HepG2 (cell line): Measurements from ENCODE around the gene ANKZF1. TPM values are rescaled to one million over a fixed set of nuclear protein-coding genes. Genes with fewer than 3 reads are reported as not detected.

Source experiments
- ATAD3A ChIP-seq: sonication (generic); formaldehyde crosslinking; IDR thresholded peaks from 2 replicates; pipeline ENCODE4 v1.4.0; 2020; ENCODE audit warnings: missing genetic modification reagents
- CEBPG ChIP-seq: IDR thresholded peaks from 2 replicates; pipeline ENCODE4 v1.6.1; 2016
- GPN1 ChIP-seq: sonication (generic); formaldehyde crosslinking; IDR thresholded peaks from 2 replicates; pipeline ENCODE4 v1.5.1; 2020; ENCODE audit warnings: missing genetic modification reagents, borderline replicate concordance
- ISX ChIP-seq: sonication (generic); formaldehyde crosslinking; conservative IDR thresholded peaks from 2 replicates; pipeline ENCODE4 v1.5.0; 2020; ENCODE audit warnings: missing genetic modification reagents
- MYNN ChIP-seq: sonication (generic); formaldehyde crosslinking; IDR thresholded peaks from 2 replicates; pipeline ENCODE4 v1.4.0; 2020; ENCODE audit warnings: mild to moderate bottlenecking, low read depth, missing genetic modification reagents
- MZF1 ChIP-seq: sonication (generic); formaldehyde crosslinking; IDR thresholded peaks from 2 replicates; pipeline ENCODE4 v1.8.1; 2023; ENCODE audit warnings: mild to moderate bottlenecking, missing genetic modification reagents, borderline replicate concordance
- PTBP1 ChIP-seq: fragments of 200-400 bp; formaldehyde crosslinking; IDR thresholded peaks from 2 replicates; pipeline ENCODE4 v1.6.1; 2018; ENCODE audit warnings: low read length, low read depth; ENCODE audit not compliant: poor library complexity, severe bottlenecking
- RAD21 ChIP-seq: fragments of 450-650 bp; formaldehyde crosslinking; IDR thresholded peaks from 2 replicates; pipeline ENCODE4 v1.5.0; 2020; ENCODE audit warnings: mild to moderate bottlenecking
- SRSF4 ChIP-seq: fragments of 200-400 bp; formaldehyde crosslinking; IDR thresholded peaks from one replicate; pipeline ENCODE4 v1.6.1; 2018; ENCODE audit warnings: mild to moderate bottlenecking, low read depth, low read length, moderate library complexity; ENCODE audit not compliant: poor library complexity, severe bottlenecking
- ZFP1 ChIP-seq: IDR thresholded peaks from 2 replicates; pipeline ENCODE4 v1.6.1; 2016
- ZNF30 ChIP-seq: sonication (generic); formaldehyde crosslinking; IDR thresholded peaks from 2 replicates; pipeline ENCODE4 v1.5.0; 2020; ENCODE audit warnings: mild to moderate bottlenecking, missing genetic modification reagents
- ZNF75D ChIP-seq: sonication (generic); formaldehyde crosslinking; IDR thresholded peaks from 2 replicates; pipeline ENCODE4 v1.8.1; 2023; ENCODE audit warnings: missing genetic modification reagents, mild to moderate bottlenecking, borderline replicate concordance
- ZNF780A ChIP-seq: sonication (generic); formaldehyde crosslinking; IDR thresholded peaks from 2 replicates; pipeline ENCODE4 v1.8.0; 2022; ENCODE audit warnings: mild to moderate bottlenecking, missing genetic modification reagents, moderate library complexity
- ZSCAN29 ChIP-seq: sonication (generic); formaldehyde crosslinking; conservative IDR thresholded peaks from 2 replicates; pipeline ENCODE4 v1.4.0; 2020; ENCODE audit warnings: mild to moderate bottlenecking, missing genetic modification reagents
- polyA plus RNA-seq, 8 experiments: library from polyadenylated mRNA; depleted of rRNA in 3 of 8; stranded (reverse) in 7 of 8; unstranded in 1 of 8; fragments of >200 nt; fragmentation: Illumina TruSeq in 4 of 8; extraction: Trizol in 4 of 8; gene quantifications; 2 replicates each; pipeline versions ENCODE4 v1.2.1 to v1.2.3, GENCODE V29; 2011 to 2016; ENCODE audit warnings: low read depth in 4 of 8, missing spikeins in 1 of 8, mixed read lengths in 1 of 8; ENCODE audit not compliant: insufficient read depth in 1 of 8
- total RNA-seq, 5 experiments: library from RNA; depleted of rRNA; stranded (reverse); fragments of >200 nt; fragmentation: Illumina TruSeq; extraction: Trizol; gene quantifications; 2 replicates each; pipeline ENCODE4 v1.2.3, GENCODE V29; 2016; ENCODE audit warnings: low read depth in 1 of 5
- TF ChIP-seq, protein P1 (sequence below): sonication (generic); formaldehyde crosslinking; IDR thresholded peaks from 2 replicates; pipeline ENCODE4 v1.5.0; 2020; ENCODE audit warnings: missing genetic modification reagents
- TF ChIP-seq, protein P2 (sequence below): sonication (generic); formaldehyde crosslinking; IDR thresholded peaks from 2 replicates; pipeline ENCODE4 v1.4.0; 2020; ENCODE audit warnings: missing genetic modification reagents, mild to moderate bottlenecking, borderline replicate concordance
- TF ChIP-seq, protein P3 (sequence below): sonication (generic); formaldehyde crosslinking; IDR thresholded peaks from 2 replicates; pipeline ENCODE4 v1.5.0; 2020; ENCODE audit warnings: missing genetic modification reagents
- TF ChIP-seq, protein P4 (sequence below): sonication (generic); formaldehyde crosslinking; conservative IDR thresholded peaks from 2 replicates; pipeline ENCODE4 v1.5.0; 2020; ENCODE audit warnings: missing genetic modification reagents
- TF ChIP-seq, protein P5 (sequence below): IDR thresholded peaks from 2 replicates; pipeline ENCODE4 v1.6.1; 2016; ENCODE audit warnings: missing compliant biosample characterization, missing genetic modification reagents, borderline replicate concordance

ANKZF1 gene
- total and polyA plus RNA-seq, 2 of the 13 experiments (the other 11 are each of a cell fraction or from before 2014, with no cell fraction given) = 25.3 to 128 TPM

DNA sequence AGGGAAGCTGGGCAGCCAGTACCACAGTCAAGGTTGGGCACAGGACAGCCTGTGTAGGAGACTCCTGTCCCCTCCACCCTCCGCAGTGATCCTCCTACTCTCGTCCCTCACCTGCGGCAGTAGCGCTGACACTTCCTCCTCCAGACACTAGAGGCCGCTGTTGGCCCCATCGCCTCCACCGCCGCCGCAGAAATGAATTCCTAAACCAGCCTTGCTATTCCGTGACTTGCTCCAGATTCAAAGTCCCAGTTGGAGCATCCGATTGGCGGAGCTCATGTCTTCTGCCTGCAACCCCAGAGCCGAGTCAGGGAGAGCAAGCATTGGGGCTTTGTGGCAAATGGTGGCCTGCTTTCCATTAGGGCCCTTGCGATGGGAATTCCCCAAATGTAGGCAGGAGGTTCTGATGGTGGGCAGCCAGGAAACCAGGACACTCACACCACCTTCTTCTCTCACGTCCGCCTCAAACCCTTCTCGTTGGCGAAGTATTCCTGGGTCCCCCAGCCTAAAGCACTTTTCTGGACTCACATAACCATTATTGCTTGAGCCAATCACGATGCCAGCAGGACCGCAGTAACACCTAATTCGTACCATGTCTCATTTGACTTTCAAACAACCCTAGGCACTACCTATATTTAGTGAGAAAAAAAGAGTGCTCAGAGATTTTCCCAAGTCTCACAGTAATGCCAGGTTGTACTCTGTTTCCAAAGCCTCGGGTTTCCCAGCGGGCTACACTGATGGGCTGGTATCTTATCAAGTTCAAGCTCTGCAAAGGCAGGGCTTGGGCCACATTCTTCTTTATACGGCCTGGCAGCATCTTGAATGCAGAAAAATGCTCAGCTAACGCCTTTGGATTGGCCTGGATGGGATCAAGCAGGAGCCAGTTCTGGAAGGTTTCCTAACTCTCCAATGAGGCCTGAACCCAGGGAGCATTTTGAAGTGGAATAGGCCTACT, 48.4 kb downstream of the ANKZF1 start (continued):
- TF ChIP-seq, protein P1, sequence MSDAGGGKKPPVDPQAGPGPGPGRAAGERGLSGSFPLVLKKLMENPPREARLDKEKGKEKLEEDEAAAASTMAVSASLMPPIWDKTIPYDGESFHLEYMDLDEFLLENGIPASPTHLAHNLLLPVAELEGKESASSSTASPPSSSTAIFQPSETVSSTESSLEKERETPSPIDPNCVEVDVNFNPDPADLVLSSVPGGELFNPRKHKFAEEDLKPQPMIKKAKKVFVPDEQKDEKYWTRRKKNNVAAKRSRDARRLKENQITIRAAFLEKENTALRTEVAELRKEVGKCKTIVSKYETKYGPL = no peak
- TF ChIP-seq MYNN (CRISPR knock-in tag) (no peak), CEBPG (0 out of 2 replicates have a peak, but pooled peaks have one; percentile 20), ISX (CRISPR knock-in tag) (no peak), ZFP1 (peak; percentile 47; the same call in 1 of the 2 replicates), SRSF4 (no peak), GPN1 (CRISPR knock-in tag) (no peak), MZF1 (CRISPR knock-in tag) (no peak), ATAD3A (CRISPR knock-in tag) (no peak), ZNF30 (CRISPR knock-in tag) (no peak), PTBP1 (no peak), ZSCAN29 (CRISPR knock-in tag) (peak; percentile 83; the same call in 1 of the 2 replicates), RAD21 (CRISPR knock-in tag) (peak; percentile 79), ZNF75D (CRISPR knock-in tag) (no peak), ZNF780A (CRISPR knock-in tag) (no peak)
- TF ChIP-seq, protein P2, sequence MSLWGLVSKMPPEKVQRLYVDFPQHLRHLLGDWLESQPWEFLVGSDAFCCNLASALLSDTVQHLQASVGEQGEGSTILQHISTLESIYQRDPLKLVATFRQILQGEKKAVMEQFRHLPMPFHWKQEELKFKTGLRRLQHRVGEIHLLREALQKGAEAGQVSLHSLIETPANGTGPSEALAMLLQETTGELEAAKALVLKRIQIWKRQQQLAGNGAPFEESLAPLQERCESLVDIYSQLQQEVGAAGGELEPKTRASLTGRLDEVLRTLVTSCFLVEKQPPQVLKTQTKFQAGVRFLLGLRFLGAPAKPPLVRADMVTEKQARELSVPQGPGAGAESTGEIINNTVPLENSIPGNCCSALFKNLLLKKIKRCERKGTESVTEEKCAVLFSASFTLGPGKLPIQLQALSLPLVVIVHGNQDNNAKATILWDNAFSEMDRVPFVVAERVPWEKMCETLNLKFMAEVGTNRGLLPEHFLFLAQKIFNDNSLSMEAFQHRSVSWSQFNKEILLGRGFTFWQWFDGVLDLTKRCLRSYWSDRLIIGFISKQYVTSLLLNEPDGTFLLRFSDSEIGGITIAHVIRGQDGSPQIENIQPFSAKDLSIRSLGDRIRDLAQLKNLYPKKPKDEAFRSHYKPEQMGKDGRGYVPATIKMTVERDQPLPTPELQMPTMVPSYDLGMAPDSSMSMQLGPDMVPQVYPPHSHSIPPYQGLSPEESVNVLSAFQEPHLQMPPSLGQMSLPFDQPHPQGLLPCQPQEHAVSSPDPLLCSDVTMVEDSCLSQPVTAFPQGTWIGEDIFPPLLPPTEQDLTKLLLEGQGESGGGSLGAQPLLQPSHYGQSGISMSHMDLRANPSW (CRISPR knock-in tag) = no peak
- TF ChIP-seq, protein P3, sequence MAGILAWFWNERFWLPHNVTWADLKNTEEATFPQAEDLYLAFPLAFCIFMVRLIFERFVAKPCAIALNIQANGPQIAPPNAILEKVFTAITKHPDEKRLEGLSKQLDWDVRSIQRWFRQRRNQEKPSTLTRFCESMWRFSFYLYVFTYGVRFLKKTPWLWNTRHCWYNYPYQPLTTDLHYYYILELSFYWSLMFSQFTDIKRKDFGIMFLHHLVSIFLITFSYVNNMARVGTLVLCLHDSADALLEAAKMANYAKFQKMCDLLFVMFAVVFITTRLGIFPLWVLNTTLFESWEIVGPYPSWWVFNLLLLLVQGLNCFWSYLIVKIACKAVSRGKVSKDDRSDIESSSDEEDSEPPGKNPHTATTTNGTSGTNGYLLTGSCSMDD (CRISPR knock-in tag) = no peak
- TF ChIP-seq, protein P4, sequence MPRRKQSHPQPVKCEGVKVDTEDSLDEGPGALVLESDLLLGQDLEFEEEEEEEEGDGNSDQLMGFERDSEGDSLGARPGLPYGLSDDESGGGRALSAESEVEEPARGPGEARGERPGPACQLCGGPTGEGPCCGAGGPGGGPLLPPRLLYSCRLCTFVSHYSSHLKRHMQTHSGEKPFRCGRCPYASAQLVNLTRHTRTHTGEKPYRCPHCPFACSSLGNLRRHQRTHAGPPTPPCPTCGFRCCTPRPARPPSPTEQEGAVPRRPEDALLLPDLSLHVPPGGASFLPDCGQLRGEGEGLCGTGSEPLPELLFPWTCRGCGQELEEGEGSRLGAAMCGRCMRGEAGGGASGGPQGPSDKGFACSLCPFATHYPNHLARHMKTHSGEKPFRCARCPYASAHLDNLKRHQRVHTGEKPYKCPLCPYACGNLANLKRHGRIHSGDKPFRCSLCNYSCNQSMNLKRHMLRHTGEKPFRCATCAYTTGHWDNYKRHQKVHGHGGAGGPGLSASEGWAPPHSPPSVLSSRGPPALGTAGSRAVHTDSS (CRISPR knock-in tag) = no peak
- TF ChIP-seq, protein P5, sequence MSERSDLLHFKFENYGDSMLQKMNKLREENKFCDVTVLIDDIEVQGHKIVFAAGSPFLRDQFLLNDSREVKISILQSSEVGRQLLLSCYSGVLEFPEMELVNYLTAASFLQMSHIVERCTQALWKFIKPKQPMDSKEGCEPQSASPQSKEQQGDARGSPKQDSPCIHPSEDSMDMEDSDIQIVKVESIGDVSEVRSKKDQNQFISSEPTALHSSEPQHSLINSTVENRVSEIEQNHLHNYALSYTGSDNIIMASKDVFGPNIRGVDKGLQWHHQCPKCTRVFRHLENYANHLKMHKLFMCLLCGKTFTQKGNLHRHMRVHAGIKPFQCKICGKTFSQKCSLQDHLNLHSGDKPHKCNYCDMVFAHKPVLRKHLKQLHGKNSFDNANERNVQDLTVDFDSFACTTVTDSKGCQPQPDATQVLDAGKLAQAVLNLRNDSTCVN (CRISPR knock-in tag) = peak; percentile 56; the same call in 1 of the 2 replicates
